Measurements from ENCODE around the gene HOXA1. TPM values are rescaled to one million over a fixed set of nuclear protein-coding genes. Genes with fewer than 3 reads are reported as not detected.

HOXA1 gene
- total RNA-seq, 1 experiment from 2014 or later = 0.24 TPM

GRCh38 chr7:27082171-27082570 lies 13.6 kb downstream of the HOXA1 start:
- Mint-ChIP-seq H3K4me1 (ENCODE audit: low read depth, unreplicated experiment) (peaks cover 47% of the 10 kb centered on the region), H3K4me3 (ENCODE audit: low read depth, unreplicated experiment) (no peak overlapping the region), H3K36me3 (ENCODE audit: insufficient read depth, unreplicated experiment) (no peaks in the 10 kb centered on the region), H3K27me3 (ENCODE audit: unreplicated experiment) (no peaks in the 10 kb centered on the region), H3K9me3 (ENCODE audit: low read depth, unreplicated experiment) (no peaks in the 10 kb centered on the region), H3K27ac (ENCODE audit: unreplicated experiment) (peak overlapping the region; percentile 60)
- DNase-seq = no peak
- BruUV-seq (replicated peaks) = no TSS peak
- CTCF ChIA-PET = interaction anchor here (0.6 to 0.7 kb wide), 2 partner anchors 67 to 223 kb away, joined by 3 to 4 read pairs; no protein-coding TSS in a partner anchor
- TF ChIP-seq, protein P1, sequence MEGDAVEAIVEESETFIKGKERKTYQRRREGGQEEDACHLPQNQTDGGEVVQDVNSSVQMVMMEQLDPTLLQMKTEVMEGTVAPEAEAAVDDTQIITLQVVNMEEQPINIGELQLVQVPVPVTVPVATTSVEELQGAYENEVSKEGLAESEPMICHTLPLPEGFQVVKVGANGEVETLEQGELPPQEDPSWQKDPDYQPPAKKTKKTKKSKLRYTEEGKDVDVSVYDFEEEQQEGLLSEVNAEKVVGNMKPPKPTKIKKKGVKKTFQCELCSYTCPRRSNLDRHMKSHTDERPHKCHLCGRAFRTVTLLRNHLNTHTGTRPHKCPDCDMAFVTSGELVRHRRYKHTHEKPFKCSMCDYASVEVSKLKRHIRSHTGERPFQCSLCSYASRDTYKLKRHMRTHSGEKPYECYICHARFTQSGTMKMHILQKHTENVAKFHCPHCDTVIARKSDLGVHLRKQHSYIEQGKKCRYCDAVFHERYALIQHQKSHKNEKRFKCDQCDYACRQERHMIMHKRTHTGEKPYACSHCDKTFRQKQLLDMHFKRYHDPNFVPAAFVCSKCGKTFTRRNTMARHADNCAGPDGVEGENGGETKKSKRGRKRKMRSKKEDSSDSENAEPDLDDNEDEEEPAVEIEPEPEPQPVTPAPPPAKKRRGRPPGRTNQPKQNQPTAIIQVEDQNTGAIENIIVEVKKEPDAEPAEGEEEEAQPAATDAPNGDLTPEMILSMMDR (IDR thresholded peaks at IDR 0.05; ENCODE audit: unreplicated experiment) = no peak
- intact Hi-C loops (cut with micrococcal nuclease; ENCODE audit: unreplicated experiment) = no loop called here

- no peak overlapping the region for H3K27ac Mint-ChIP-seq (ENCODE audit: unreplicated experiment)
- DNase-seq = peak; percentile 33
- H3K36me3 Mint-ChIP-seq (ENCODE audit: insufficient read depth, unreplicated experiment) = no peaks in the 10 kb centered on the region
- CTCF ChIA-PET = interaction anchor here (0.6 to 1.0 kb wide), 3 partner anchors 16 to 163 kb away, joined by 3 to 5 read pairs (median 3); no protein-coding TSS in a partner anchor
- no peak overlapping the region for H3K4me3 Mint-ChIP-seq (ENCODE audit: low read depth, unreplicated experiment)
- no TSS peak for BruUV-seq (replicated peaks)
- intact Hi-C loops (cut with micrococcal nuclease; ENCODE audit: unreplicated experiment) = no loop called here
- TF ChIP-seq, protein P1 (IDR thresholded peaks at IDR 0.05; ENCODE audit: unreplicated experiment) = no peak
- H3K4me1 Mint-ChIP-seq (ENCODE audit: low read depth, unreplicated experiment) = peaks cover 47% of the 10 kb centered on the region
- H3K9me3 Mint-ChIP-seq (ENCODE audit: low read depth, unreplicated experiment) = no peaks in the 10 kb centered on the region
- no peaks in the 10 kb centered on the region for H3K27me3 Mint-ChIP-seq (ENCODE audit: unreplicated experiment)
Observed at GRCh38 chr7:27080844-27081436, 14.9 kb downstream of the HOXA1 start.

DNA sequence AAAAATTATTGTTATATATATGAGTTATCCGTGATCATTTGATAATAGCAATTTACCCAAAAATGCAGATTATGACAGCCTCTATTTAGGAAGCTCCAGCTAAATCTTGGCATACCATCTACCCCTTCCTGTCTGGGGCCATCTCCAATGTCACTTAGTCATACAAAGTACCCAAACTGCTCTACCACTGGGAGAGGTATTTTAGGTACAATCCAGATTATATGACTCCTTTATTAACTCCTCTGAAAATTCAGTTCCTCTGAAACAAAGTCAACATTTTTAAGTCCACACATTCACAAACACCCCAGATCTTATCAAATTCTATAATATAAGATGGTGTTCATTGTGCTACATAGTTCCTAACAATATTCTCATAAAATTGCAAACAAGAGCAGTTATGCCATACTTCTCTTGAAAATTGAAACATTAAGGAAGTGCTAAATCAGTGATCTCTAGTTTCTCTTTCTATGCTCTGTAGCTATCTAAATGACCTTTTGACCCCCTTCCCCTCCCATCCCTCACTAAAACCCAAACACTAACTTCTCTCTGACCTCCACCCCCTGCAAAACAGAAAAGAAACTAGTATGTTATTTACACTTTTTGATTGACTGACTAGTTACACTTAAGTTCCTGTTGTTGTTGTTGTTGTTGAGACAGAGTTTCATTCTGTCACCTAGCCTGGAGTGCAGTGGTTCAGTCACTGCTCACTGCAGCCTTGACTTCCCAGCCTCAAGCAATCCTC lies 16.4 kb downstream of the HOXA1 start:
- TF ChIP-seq, protein P1 (IDR thresholded peaks at IDR 0.05; ENCODE audit: unreplicated experiment) = no peak
- no TSS peak for BruUV-seq (replicated peaks)
- no peak for DNase-seq

DNA sequence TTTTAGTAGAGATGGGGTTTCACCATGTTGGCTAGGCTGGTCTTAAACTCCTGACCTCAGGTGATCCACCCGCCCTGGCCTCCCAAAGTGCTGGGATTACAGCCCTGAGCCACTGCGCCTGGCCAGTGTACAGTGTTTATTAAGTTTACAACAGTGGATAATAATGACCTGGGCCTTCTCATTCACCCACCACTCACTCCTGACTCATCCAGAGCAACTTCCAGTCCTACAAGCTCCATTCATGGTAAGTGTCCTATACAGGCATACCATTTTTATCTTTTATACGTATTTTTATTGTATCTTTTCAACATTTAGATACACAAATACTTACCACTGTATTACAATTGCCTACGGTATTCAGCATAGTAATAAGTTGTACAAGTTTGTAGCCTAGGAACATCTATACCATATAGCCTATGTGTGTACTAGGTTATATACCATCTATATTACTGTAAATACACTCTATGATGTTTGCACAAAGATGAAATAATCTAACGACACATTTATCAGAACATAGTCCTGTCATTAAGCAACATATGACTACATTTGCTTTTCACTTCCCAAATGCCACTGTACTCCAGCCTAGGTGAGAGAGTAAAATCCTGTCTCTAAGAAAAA lies 17.1 kb downstream of the HOXA1 start:
- no peak overlapping the region for H3K4me3 Mint-ChIP-seq (ENCODE audit: low read depth, unreplicated experiment)
- H3K36me3 Mint-ChIP-seq (ENCODE audit: insufficient read depth, unreplicated experiment) = no peaks in the 10 kb centered on the region
- H3K9me3 Mint-ChIP-seq (ENCODE audit: low read depth, unreplicated experiment) = no peaks in the 10 kb centered on the region
- no TSS peak for BruUV-seq (replicated peaks)
- peaks cover 47% of the 10 kb centered on the region for H3K4me1 Mint-ChIP-seq (ENCODE audit: low read depth, unreplicated experiment)
- no peak for DNase-seq
- no peaks in the 10 kb centered on the region for H3K27me3 Mint-ChIP-seq (ENCODE audit: unreplicated experiment)
- TF ChIP-seq, protein P1 (IDR thresholded peaks at IDR 0.05; ENCODE audit: unreplicated experiment) = no peak
- intact Hi-C loops (cut with micrococcal nuclease; ENCODE audit: unreplicated experiment) = no loop called here
- CTCF ChIA-PET = interaction anchor here (1.4 kb wide), 1 partner anchor 20 kb away, joined by 3 read pairs; no protein-coding TSS in a partner anchor
- H3K27ac Mint-ChIP-seq (ENCODE audit: unreplicated experiment) = no peak overlapping the region

More for the DNA sequence above, 16.4 kb downstream of the HOXA1 start:
- CTCF ChIA-PET = interaction anchor here (1.4 kb wide), 1 partner anchor 19 kb away, joined by 3 read pairs; no protein-coding TSS in a partner anchor
- no peak overlapping the region for H3K4me3 Mint-ChIP-seq (ENCODE audit: low read depth, unreplicated experiment)
- H3K27me3 Mint-ChIP-seq (ENCODE audit: unreplicated experiment) = no peaks in the 10 kb centered on the region
- H3K4me1 Mint-ChIP-seq (ENCODE audit: low read depth, unreplicated experiment) = peaks cover 47% of the 10 kb centered on the region
- H3K9me3 Mint-ChIP-seq (ENCODE audit: low read depth, unreplicated experiment) = no peaks in the 10 kb centered on the region
- no peak overlapping the region for H3K27ac Mint-ChIP-seq (ENCODE audit: unreplicated experiment)
- no peaks in the 10 kb centered on the region for H3K36me3 Mint-ChIP-seq (ENCODE audit: insufficient read depth, unreplicated experiment)
- intact Hi-C loops (cut with micrococcal nuclease; ENCODE audit: unreplicated experiment) = no loop called here

Data from Calu3 (cell line).